Karpas-422 (cell line): Measurements from ENCODE around the gene SNCB. TPM values are rescaled to one million over a fixed set of nuclear protein-coding genes. Genes with fewer than 3 reads are reported as not detected.
A peak's percentile ranks its signal among the peaks of the same experiment; 100 is the strongest.

Experiments
- DNase-seq: peaks from one replicate; pipeline ENCODE4 v3.0.0-alpha.2; 2015
- H2AFZ ChIP-seq: fragments of 200-600 bp; sonication (generic); 2 replicates; pipeline ENCODE4 v1.6.1; 2014; ENCODE audit warnings: antibody characterized with exemption, low read length, mixed read lengths
- H3K27ac ChIP-seq: fragments of 200-600 bp; sonication (generic); 2 replicates; pipeline ENCODE4 v1.5.1; 2014; ENCODE audit warnings: mild to moderate bottlenecking, low read length, moderate library complexity
- H3K27me3 ChIP-seq: fragments of 200-600 bp; sonication (generic); 2 replicates; pipeline ENCODE4 v1.6.1; 2014; ENCODE audit warnings: low read length, mixed read lengths
- H3K36me3 ChIP-seq: fragments of 200-600 bp; sonication (generic); 2 replicates; pipeline ENCODE4 v1.6.1; 2014; ENCODE audit warnings: low read length, mixed read lengths; ENCODE audit not compliant: insufficient read depth
- H3K4me1 ChIP-seq: fragments of 200-600 bp; sonication (generic); 2 replicates; pipeline ENCODE4 v1.6.1; 2014; ENCODE audit warnings: mild to moderate bottlenecking, low read length, mixed read lengths
- H3K4me2 ChIP-seq: fragments of 200-600 bp; sonication (generic); 2 replicates; pipeline ENCODE4 v1.6.1; 2014; ENCODE audit warnings: low read length, low read depth, mild to moderate bottlenecking; ENCODE audit not compliant: poor library complexity, severe bottlenecking
- H3K4me3 ChIP-seq: fragments of 200-600 bp; sonication (generic); 2 replicates; pipeline ENCODE4 v1.5.1; 2014; ENCODE audit warnings: mild to moderate bottlenecking, antibody characterized with exemption, low read length, mixed read lengths
- H3K79me2 ChIP-seq: fragments of 200-600 bp; sonication (generic); 2 replicates; pipeline ENCODE4 v1.6.1; 2014; ENCODE audit warnings: mild to moderate bottlenecking, low read length, mixed read lengths
- H3K9ac ChIP-seq: fragments of 200-600 bp; sonication (generic); 2 replicates; pipeline ENCODE4 v1.6.0; 2014; ENCODE audit warnings: low read length
- H3K9me2 ChIP-seq: fragments of 200-600 bp; sonication (generic), shearing (Covaris generic); replicated peaks from 2 replicates; pipeline ENCODE4 v1.6.0; 2014; ENCODE audit warnings: mild to moderate bottlenecking, low read length, moderate library complexity; ENCODE audit not compliant: insufficient read depth
- H3K9me3 ChIP-seq: fragments of 300-700, 200-600 bp; sonication (generic); 2 replicates; pipeline ENCODE4 v1.6.1; 2014; ENCODE audit warnings: low read length, mixed read lengths
- H4K20me1 ChIP-seq: fragments of 200-600 bp; sonication (generic); 2 replicates; pipeline ENCODE4 v1.6.1; 2014; ENCODE audit warnings: mild to moderate bottlenecking, antibody characterized with exemption, low read length, low read depth; ENCODE audit not compliant: insufficient read depth
- small RNA-seq: library from RNA; depleted of rRNA; stranded (forward); fragments of <200 nt; gene quantifications from one replicate; pipeline ENCODE3, GENCODE V24; 2014
- total RNA-seq: library from RNA; depleted of rRNA; stranded (reverse); fragments of >200 nt; shearing (Covaris generic); gene quantifications from 2 replicates; pipeline ENCODE4 v1.2.3, GENCODE V29; 2014; ENCODE audit warnings: low replicate concordance; rRNA removed

Gene SNCB
- total RNA-seq, 1 experiment from 2014 or later = not detected

- no peak overlapping the region for H3K9ac ChIP-seq
- H2AFZ ChIP-seq = no peak overlapping the region
- no peaks in the 10 kb centered on the region for H3K27me3 ChIP-seq
- H4K20me1 ChIP-seq = no peaks in the 10 kb centered on the region
- H3K9me2 ChIP-seq = no peaks in the 10 kb centered on the region
- DNase-seq = peak; percentile 89
- no peak overlapping the region for H3K4me2 ChIP-seq
- no peaks in the 10 kb centered on the region for H3K79me2 ChIP-seq
- peaks cover 6% of the 10 kb centered on the region; the same call in 1 of the 2 replicates for H3K4me1 ChIP-seq
- no peaks in the 10 kb centered on the region for H3K9me3 ChIP-seq
- no peaks in the 10 kb centered on the region for H3K36me3 ChIP-seq
- no peak overlapping the region for H3K4me3 ChIP-seq
- no peak overlapping the region for H3K27ac ChIP-seq
Measured at GRCh38 chr5:176573564-176574296, 56.6 kb downstream of the SNCB start.

Small RNAs within 50 kb of the gene (small RNA-seq; reads per million reads assigned to genes)
- not detected for gene MIR4281

Other genes with a start within 250 kb of the SNCB start
- gene NOP16, start 241.9 kb downstream of the SNCB start, total RNA-seq = 19.8 and 57.5 TPM in 2 replicates
- 146 and 207 TPM in 2 replicates for gene HIGD2A, start 241.8 kb downstream of the SNCB start, total RNA-seq
- gene CLTB, start 214.0 kb downstream of the SNCB start, total RNA-seq = 31.7 and 78.9 TPM in 2 replicates
- 22.9 and 37.5 TPM in 2 replicates for gene FAF2, start 182.1 kb downstream of the SNCB start, total RNA-seq
- 33.1 and 55.8 TPM in 2 replicates for gene RNF44, start 93.1 kb downstream of the SNCB start, total RNA-seq
- gene CDHR2, start 81.2 kb downstream of the SNCB start, total RNA-seq = 0.04 and 0.07 TPM in 2 replicates
- gene GPRIN1, start 20.4 kb downstream of the SNCB start, total RNA-seq = 1.9 and 4.6 TPM in 2 replicates
- gene EIF4E1B, start 141 bp upstream of the SNCB start, total RNA-seq = not detected in 2 replicates
- 4.8 and 14.4 TPM in 2 replicates for gene TSPAN17, start 16.9 kb upstream of the SNCB start, total RNA-seq
- gene UNC5A, start 180.0 kb upstream of the SNCB start, total RNA-seq = not detected in 2 replicates